NOMO-1 treated with DMSO at 0.1 percent for 48 hours (cell line): ENCODE measurements around the gene DOC2B.
A peak's percentile ranks its signal among the peaks of the same experiment; 100 is the strongest.
"Not testable (repeated sequence)": the region's sequence is repeated elsewhere in the genome, so short reads cannot be mapped to it uniquely, and the experiment has no call there.

Source experiments
- DNase-seq: peaks from one replicate; lab custom pipeline; 2025; ENCODE audit not compliant: unreplicated experiment; lab: John Stamatoyannopoulos, UW

The DOC2B gene

GRCh38 chr17:146983-147761 lies 34.3 kb downstream of the DOC2B start:
- no peak for DNase-seq

GRCh38 chr17:146546-146945 lies 34.9 kb downstream of the DOC2B start:
- DNase-seq, result no peak

GRCh38 chr17:145671-146541 lies 35.5 kb downstream of the DOC2B start:
- DNase-seq, result no peak

- DNase-seq, result no peak
Measured at GRCh38 chr17:144936-145670, 36.3 kb downstream of the DOC2B start.

GRCh38 chr17:143785-144281 lies 37.6 kb downstream of the DOC2B start:
- peak; percentile 63 for DNase-seq

GRCh38 chr17:142876-143784 lies 38.3 kb downstream of the DOC2B start:
- DNase-seq, result no peak

- DNase-seq, result no peak
Measured at GRCh38 chr17:142102-142661, 39.3 kb downstream of the DOC2B start.

- DNase-seq, result not testable (repeated sequence)
Measured at GRCh38 chr17:139401-140205, 41.8 kb downstream of the DOC2B start.

- DNase-seq, result not testable (repeated sequence)
Measured at GRCh38 chr17:137166-137807, 44.2 kb downstream of the DOC2B start, which contains the start of gene SCGB1C2. SCGB1C2 (plus strand) TSS chr17:137569; CDS start chr17:137591, 22 bp downstream.

GRCh38 chr17:136531-136930 lies 44.9 kb downstream of the DOC2B start:
- not testable (repeated sequence) for DNase-seq

GRCh38 chr17:135895-136294 lies 45.6 kb downstream of the DOC2B start:
- DNase-seq, result not testable (repeated sequence)

- not testable (repeated sequence) for DNase-seq
Measured at GRCh38 chr17:135022-135421, 46.4 kb downstream of the DOC2B start.

GRCh38 chr17:134332-134785 lies 47.1 kb downstream of the DOC2B start:
- not testable (repeated sequence) for DNase-seq

GRCh38 chr17:133932-134331 lies 47.5 kb downstream of the DOC2B start:
- not testable (repeated sequence) for DNase-seq

- DNase-seq, result not testable (repeated sequence)
Measured at GRCh38 chr17:118339-118917, 63.0 kb downstream of the DOC2B start.

- not testable (repeated sequence) for DNase-seq
Measured at GRCh38 chr17:113111-113510, 68.3 kb downstream of the DOC2B start.
